ENCODE measurements around the gene PAX2.

PAX2 gene

GRCh38 chr10:100811752-100812750, 66.7 kb downstream of the PAX2 start:
- DNase-seq (ENCODE audit: low read depth in 1 of 2, low spot score in 1 of 2): no peak

GRCh38 chr10:100812978-100813377, 67.6 kb downstream of the PAX2 start:
- no peak for DNase-seq (ENCODE audit: low read depth in 1 of 2, low spot score in 1 of 2)

GRCh38 chr10:100814751-100815474, 69.5 kb downstream of the PAX2 start:
- no peak for DNase-seq (ENCODE audit: low read depth in 1 of 2, low spot score in 1 of 2)

GRCh38 chr10:100816671-100817070, 71.3 kb downstream of the PAX2 start:
- no peak for DNase-seq (ENCODE audit: low read depth in 1 of 2, low spot score in 1 of 2)

GRCh38 chr10:100817268-100817839, 72.0 kb downstream of the PAX2 start:
- no peak for DNase-seq (ENCODE audit: low read depth in 1 of 2, low spot score in 1 of 2)

- DNase-seq (ENCODE audit: low read depth in 1 of 2, low spot score in 1 of 2): no peak
Measured at GRCh38 chr10:100819424-100819823, 74.0 kb downstream of the PAX2 start.

GRCh38 chr10:100823194-100823593, 77.8 kb downstream of the PAX2 start:
- DNase-seq (ENCODE audit: low read depth in 1 of 2, low spot score in 1 of 2): no peak

- no peak for DNase-seq (ENCODE audit: low read depth in 1 of 2, low spot score in 1 of 2)
Measured at GRCh38 chr10:100824886-100825285, 79.5 kb downstream of the PAX2 start.

GRCh38 chr10:100825325-100825875, 80.0 kb downstream of the PAX2 start:
- DNase-seq (ENCODE audit: low read depth in 1 of 2, low spot score in 1 of 2): no peak

- no peak for DNase-seq (ENCODE audit: low read depth in 1 of 2, low spot score in 1 of 2)
Measured at GRCh38 chr10:100826031-100826651, 80.8 kb downstream of the PAX2 start.

GRCh38 chr10:100826661-100826982, 81.2 kb downstream of the PAX2 start:
- DNase-seq (ENCODE audit: low read depth in 1 of 2, low spot score in 1 of 2): peak in 1 of 2 donors; percentile 5

- DNase-seq (ENCODE audit: low read depth in 1 of 2, low spot score in 1 of 2): peak in 1 of 2 donors; percentile 12
Measured at GRCh38 chr10:100826983-100827818, 81.8 kb downstream of the PAX2 start.

GRCh38 chr10:100827819-100828737, 82.7 kb downstream of the PAX2 start:
- peak in 1 of 2 donors; percentile 5 for DNase-seq (ENCODE audit: low read depth in 1 of 2, low spot score in 1 of 2)

- DNase-seq (ENCODE audit: low read depth in 1 of 2, low spot score in 1 of 2): peak in 1 of 2 donors; percentile 6
Measured at GRCh38 chr10:100828738-100829096, 83.3 kb downstream of the PAX2 start.

- DNase-seq (ENCODE audit: low read depth in 1 of 2, low spot score in 1 of 2): no peak
Measured at GRCh38 chr10:100829097-100829870, 83.9 kb downstream of the PAX2 start.

- DNase-seq (ENCODE audit: low read depth in 1 of 2, low spot score in 1 of 2): no peak
Measured at GRCh38 chr10:100829933-100830727, 84.7 kb downstream of the PAX2 start.

- no peak for DNase-seq (ENCODE audit: low read depth in 1 of 2, low spot score in 1 of 2)
Measured at GRCh38 chr10:100830728-100831111, 85.3 kb downstream of the PAX2 start.

GRCh38 chr10:100831742-100832141, 86.4 kb downstream of the PAX2 start:
- no peak for DNase-seq (ENCODE audit: low read depth in 1 of 2, low spot score in 1 of 2)
